GM12878 (cell line): ENCODE results near the gene IFRD2. TPM values are rescaled to one million over a fixed set of nuclear protein-coding genes. Genes with fewer than 3 reads are reported as not detected.

Experiments used
- EGR1 ChIP-seq, 2 experiments: IDR thresholded peaks; 1 replicate in 1 of 2; 2 replicates in 1 of 2; pipeline ENCODE4 v1.6.1; 2011 to 2012; ENCODE audit warnings: low read depth in 2 of 2, low read length in 2 of 2, borderline replicate concordance in 1 of 2, mild to moderate bottlenecking in 1 of 2, moderate library complexity in 1 of 2
- GATAD2B ChIP-seq: fragments of 450-650 bp; conservative IDR thresholded peaks from 2 replicates; pipeline ENCODE4 v1.6.1; 2017; ENCODE audit warnings: low read depth, mild to moderate bottlenecking, moderate library complexity
- JUND ChIP-seq: IDR thresholded peaks from 2 replicates; pipeline ENCODE4 v1.6.1; 2012; ENCODE audit warnings: low read depth, mild to moderate bottlenecking, low read length, improper control_type of control experiment, moderate library complexity
- MTA3 ChIP-seq: IDR thresholded peaks from 2 replicates; pipeline ENCODE4 v1.6.1; 2012; ENCODE audit warnings: low read length, inconsistent platforms, borderline replicate concordance
- NR2C1 ChIP-seq: fragments of 450-650 bp; IDR thresholded peaks from 2 replicates; pipeline ENCODE4 v1.6.1; 2017; ENCODE audit warnings: antibody characterized with exemption, mild to moderate bottlenecking, moderate library complexity
- POLR2AphosphoS5 ChIP-seq: IDR thresholded peaks from 2 replicates; pipeline ENCODE4 v1.6.1; 2011; ENCODE audit warnings: mild to moderate bottlenecking, low read length, inconsistent platforms
- TAF1 ChIP-seq: IDR thresholded peaks from 2 replicates; pipeline ENCODE4 v1.6.1; 2011; ENCODE audit warnings: mild to moderate bottlenecking, low read depth, low read length, borderline replicate concordance
- polyA plus RNA-seq, 11 experiments: library from polyadenylated mRNA; depleted of rRNA in 4 of 11; unstranded in 6 of 11; stranded (reverse) in 5 of 11; fragments of >200 nt; fragmentation: Nextera tagmentation in 4 of 11; fragmentation: Illumina TruSeq in 1 of 11; extraction: Ambion mirVana in 4 of 11; extraction: Trizol in 1 of 11; gene quantifications; 1 replicate in 1 of 11; 2 replicates in 10 of 11; pipeline versions ENCODE4 v1.2.1 to v1.2.3, GENCODE V29; 2011 to 2016; ENCODE audit warnings: inconsistent platforms in 2 of 11, missing spikeins in 2 of 11, low read depth in 1 of 11
- total RNA-seq, 4 experiments: library from RNA; depleted of rRNA in 3 of 4; stranded (reverse); fragments of >200 nt in 3 of 4; fragmentation: Illumina TruSeq in 1 of 4; extraction: Trizol in 1 of 4; gene quantifications; 2 replicates each; pipeline versions ENCODE4 v1.2.1 to v1.2.3, GENCODE V29; 2013 to 2021
- TF ChIP-seq, protein P1 (sequence below): fragments of 450-650 bp; formaldehyde crosslinking; IDR thresholded peaks from 2 replicates; pipeline ENCODE4 v1.5.0; 2022; ENCODE audit warnings: mild to moderate bottlenecking, missing genetic modification characterization
- TF ChIP-seq, protein P2 (sequence below): IDR thresholded peaks from 2 replicates; pipeline ENCODE4 v1.6.1; 2011; ENCODE audit warnings: borderline replicate concordance, low read depth, mild to moderate bottlenecking, moderate library complexity, low read length; ENCODE audit not compliant: insufficient read depth, poor library complexity, severe bottlenecking
- TF ChIP-seq, protein P3 (sequence below): IDR thresholded peaks from 2 replicates; pipeline ENCODE4 v1.6.1; 2012; ENCODE audit warnings: improper control_type of control experiment, low read depth, low read length; ENCODE audit not compliant: insufficient replicate concordance
- TF ChIP-seq, protein P4 (sequence below): IDR thresholded peaks from 2 replicates; pipeline ENCODE4 v1.6.1; 2011; ENCODE audit warnings: low read depth, low read length, improper control_type of control experiment, borderline replicate concordance
- TF ChIP-seq, protein P5 (sequence below): fragments of 150-350 bp; IDR thresholded peaks from 2 replicates; pipeline ENCODE4 v1.6.1; 2014; ENCODE audit warnings: mild to moderate bottlenecking, low read depth, low read length
- TF ChIP-seq, protein P6 (sequence below): IDR thresholded peaks from 2 replicates; pipeline ENCODE4 v1.6.1; 2011; ENCODE audit warnings: low read depth, mild to moderate bottlenecking, low read length, moderate library complexity, borderline replicate concordance; ENCODE audit errors: extremely low read depth

Gene IFRD2
- total and polyA plus RNA-seq, 10 of the 15 experiments (the other 5 are each of a cell fraction or from before 2014, with no cell fraction given), result 19.1 to 153 (median 80.3) TPM

DNA sequence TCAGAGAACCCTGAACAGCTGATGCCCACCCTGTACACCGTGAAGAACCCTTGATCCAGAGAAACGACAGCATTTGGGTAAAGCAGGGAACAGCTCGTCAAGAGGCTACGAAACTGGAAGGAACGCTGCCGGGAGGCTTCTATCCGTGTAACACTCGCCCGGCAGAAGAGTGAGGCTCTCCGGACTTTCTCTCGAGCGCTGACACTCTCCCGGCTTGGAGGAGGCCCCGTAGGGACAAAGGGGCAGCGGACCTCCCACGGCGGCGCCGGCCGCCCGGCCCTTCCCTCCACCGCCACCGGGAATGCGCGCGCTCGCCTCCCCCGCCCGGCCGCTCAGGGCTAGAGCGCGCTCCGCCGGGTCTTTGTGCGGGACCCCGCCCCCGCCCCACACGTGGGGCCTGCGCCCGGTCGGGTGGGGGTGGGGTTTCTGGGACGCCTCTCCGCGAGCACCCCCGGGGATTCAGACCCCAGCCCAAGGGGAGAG lies 28.7 kb upstream of the IFRD2 start (continued):
- TF ChIP-seq, protein P1, sequence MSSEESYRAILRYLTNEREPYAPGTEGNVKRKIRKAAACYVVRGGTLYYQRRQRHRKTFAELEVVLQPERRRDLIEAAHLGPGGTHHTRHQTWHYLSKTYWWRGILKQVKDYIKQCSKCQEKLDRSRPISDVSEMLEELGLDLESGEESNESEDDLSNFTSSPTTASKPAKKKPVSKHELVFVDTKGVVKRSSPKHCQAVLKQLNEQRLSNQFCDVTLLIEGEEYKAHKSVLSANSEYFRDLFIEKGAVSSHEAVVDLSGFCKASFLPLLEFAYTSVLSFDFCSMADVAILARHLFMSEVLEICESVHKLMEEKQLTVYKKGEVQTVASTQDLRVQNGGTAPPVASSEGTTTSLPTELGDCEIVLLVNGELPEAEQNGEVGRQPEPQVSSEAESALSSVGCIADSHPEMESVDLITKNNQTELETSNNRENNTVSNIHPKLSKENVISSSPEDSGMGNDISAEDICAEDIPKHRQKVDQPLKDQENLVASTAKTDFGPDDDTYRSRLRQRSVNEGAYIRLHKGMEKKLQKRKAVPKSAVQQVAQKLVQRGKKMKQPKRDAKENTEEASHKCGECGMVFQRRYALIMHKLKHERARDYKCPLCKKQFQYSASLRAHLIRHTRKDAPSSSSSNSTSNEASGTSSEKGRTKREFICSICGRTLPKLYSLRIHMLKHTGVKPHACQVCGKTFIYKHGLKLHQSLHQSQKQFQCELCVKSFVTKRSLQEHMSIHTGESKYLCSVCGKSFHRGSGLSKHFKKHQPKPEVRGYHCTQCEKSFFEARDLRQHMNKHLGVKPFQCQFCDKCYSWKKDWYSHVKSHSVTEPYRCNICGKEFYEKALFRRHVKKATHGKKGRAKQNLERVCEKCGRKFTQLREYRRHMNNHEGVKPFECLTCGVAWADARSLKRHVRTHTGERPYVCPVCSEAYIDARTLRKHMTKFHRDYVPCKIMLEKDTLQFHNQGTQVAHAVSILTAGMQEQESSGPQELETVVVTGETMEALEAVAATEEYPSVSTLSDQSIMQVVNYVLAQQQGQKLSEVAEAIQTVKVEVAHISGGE, result no peak
- 0 out of 2 replicates have a peak, but pooled peaks have one; percentile 93 for TF ChIP-seq GATAD2B
- no peak for TF ChIP-seq JUND
- no peak for TF ChIP-seq MTA3
- TF ChIP-seq, protein P2, sequence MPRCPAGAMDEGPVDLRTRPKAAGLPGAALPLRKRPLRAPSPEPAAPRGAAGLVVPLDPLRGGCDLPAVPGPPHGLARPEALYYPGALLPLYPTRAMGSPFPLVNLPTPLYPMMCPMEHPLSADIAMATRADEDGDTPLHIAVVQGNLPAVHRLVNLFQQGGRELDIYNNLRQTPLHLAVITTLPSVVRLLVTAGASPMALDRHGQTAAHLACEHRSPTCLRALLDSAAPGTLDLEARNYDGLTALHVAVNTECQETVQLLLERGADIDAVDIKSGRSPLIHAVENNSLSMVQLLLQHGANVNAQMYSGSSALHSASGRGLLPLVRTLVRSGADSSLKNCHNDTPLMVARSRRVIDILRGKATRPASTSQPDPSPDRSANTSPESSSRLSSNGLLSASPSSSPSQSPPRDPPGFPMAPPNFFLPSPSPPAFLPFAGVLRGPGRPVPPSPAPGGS, result no peak
- TF ChIP-seq NR2C1, result no peak
- 0 out of 2 replicates have a peak, but pooled peaks have one; percentile 18 for TF ChIP-seq POLR2AphosphoS5
- TF ChIP-seq, protein P3, sequence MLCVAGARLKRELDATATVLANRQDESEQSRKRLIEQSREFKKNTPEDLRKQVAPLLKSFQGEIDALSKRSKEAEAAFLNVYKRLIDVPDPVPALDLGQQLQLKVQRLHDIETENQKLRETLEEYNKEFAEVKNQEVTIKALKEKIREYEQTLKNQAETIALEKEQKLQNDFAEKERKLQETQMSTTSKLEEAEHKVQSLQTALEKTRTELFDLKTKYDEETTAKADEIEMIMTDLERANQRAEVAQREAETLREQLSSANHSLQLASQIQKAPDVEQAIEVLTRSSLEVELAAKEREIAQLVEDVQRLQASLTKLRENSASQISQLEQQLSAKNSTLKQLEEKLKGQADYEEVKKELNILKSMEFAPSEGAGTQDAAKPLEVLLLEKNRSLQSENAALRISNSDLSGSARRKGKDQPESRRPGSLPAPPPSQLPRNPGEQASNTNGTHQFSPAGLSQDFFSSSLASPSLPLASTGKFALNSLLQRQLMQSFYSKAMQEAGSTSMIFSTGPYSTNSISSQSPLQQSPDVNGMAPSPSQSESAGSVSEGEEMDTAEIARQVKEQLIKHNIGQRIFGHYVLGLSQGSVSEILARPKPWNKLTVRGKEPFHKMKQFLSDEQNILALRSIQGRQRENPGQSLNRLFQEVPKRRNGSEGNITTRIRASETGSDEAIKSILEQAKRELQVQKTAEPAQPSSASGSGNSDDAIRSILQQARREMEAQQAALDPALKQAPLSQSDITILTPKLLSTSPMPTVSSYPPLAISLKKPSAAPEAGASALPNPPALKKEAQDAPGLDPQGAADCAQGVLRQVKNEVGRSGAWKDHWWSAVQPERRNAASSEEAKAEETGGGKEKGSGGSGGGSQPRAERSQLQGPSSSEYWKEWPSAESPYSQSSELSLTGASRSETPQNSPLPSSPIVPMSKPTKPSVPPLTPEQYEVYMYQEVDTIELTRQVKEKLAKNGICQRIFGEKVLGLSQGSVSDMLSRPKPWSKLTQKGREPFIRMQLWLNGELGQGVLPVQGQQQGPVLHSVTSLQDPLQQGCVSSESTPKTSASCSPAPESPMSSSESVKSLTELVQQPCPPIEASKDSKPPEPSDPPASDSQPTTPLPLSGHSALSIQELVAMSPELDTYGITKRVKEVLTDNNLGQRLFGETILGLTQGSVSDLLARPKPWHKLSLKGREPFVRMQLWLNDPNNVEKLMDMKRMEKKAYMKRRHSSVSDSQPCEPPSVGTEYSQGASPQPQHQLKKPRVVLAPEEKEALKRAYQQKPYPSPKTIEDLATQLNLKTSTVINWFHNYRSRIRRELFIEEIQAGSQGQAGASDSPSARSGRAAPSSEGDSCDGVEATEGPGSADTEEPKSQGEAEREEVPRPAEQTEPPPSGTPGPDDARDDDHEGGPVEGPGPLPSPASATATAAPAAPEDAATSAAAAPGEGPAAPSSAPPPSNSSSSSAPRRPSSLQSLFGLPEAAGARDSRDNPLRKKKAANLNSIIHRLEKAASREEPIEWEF, result no peak
- TF ChIP-seq, protein P4, sequence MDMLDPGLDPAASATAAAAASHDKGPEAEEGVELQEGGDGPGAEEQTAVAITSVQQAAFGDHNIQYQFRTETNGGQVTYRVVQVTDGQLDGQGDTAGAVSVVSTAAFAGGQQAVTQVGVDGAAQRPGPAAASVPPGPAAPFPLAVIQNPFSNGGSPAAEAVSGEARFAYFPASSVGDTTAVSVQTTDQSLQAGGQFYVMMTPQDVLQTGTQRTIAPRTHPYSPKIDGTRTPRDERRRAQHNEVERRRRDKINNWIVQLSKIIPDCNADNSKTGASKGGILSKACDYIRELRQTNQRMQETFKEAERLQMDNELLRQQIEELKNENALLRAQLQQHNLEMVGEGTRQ, result peak; percentile 10
- TF ChIP-seq, protein P5, sequence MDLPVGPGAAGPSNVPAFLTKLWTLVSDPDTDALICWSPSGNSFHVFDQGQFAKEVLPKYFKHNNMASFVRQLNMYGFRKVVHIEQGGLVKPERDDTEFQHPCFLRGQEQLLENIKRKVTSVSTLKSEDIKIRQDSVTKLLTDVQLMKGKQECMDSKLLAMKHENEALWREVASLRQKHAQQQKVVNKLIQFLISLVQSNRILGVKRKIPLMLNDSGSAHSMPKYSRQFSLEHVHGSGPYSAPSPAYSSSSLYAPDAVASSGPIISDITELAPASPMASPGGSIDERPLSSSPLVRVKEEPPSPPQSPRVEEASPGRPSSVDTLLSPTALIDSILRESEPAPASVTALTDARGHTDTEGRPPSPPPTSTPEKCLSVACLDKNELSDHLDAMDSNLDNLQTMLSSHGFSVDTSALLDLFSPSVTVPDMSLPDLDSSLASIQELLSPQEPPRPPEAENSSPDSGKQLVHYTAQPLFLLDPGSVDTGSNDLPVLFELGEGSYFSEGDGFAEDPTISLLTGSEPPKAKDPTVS, result no peak
- TF ChIP-seq EGR1 (IDR thresholded peaks at IDR 0.05; ENCODE audit: borderline replicate concordance in 1 of 2, low read depth in 2 of 2, low read length in 2 of 2), result peak in 1 of 2 experiments; percentile 85; a peak in 2 of 3 replicates
- 0 out of 2 replicates have a peak, but pooled peaks have one; percentile 12 for TF ChIP-seq TAF1
- TF ChIP-seq, protein P6, sequence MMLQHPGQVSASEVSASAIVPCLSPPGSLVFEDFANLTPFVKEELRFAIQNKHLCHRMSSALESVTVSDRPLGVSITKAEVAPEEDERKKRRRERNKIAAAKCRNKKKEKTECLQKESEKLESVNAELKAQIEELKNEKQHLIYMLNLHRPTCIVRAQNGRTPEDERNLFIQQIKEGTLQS, result 0 out of 2 replicates have a peak, but pooled peaks have one; percentile 21
